GM21717 (cell line): ENCODE results near the gene OR13C2.
"Not testable (repeated sequence)": the region's sequence is repeated elsewhere in the genome, so short reads cannot be mapped to it uniquely, and the experiment has no call there.

Experiments used
- ATAC-seq: cut with Tn5 transposase; IDR thresholded peaks from one replicate; pipeline ENCODE4 v1.9.1; 2021; ENCODE audit warnings: mild to moderate bottlenecking, moderate library complexity; ENCODE audit not compliant: unreplicated experiment

Gene OR13C2, protein sequence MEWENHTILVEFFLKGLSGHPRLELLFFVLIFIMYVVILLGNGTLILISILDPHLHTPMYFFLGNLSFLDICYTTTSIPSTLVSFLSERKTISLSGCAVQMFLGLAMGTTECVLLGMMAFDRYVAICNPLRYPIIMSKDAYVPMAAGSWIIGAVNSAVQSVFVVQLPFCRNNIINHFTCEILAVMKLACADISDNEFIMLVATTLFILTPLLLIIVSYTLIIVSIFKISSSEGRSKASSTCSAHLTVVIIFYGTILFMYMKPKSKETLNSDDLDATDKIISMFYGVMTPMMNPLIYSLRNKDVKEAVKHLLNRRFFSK

DNA sequence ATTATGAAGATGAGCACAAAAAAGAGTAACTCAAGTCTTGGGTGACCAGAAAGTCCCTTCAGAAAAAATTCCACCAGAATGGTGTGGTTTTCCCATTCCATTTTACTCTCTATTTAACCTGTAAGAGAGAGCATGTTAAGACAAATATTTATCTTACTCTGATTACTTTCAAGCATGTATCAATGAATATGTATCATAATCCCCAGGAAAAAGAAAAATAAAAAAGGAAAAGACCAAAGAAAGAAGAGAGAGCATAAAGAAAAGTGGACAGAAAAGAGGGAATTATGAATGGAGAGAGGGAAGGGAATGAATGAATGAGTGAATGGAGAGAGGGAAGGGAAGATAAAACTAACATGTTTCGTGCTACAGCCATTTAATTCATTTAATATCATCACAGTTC, at the start of gene OR13C2:
Gene OR13C2 (minus strand): TSS at position 101 of the 400 bp plus-strand sequence. CDS start 0 bp downstream, at position 101.
- not testable (repeated sequence) for ATAC-seq

- no peak for ATAC-seq
Measured at GRCh38 chr9:104635456-104635855, 30.0 kb upstream of the OR13C2 start.

GRCh38 chr9:104633976-104634520, 28.6 kb upstream of the OR13C2 start:
- no peak for ATAC-seq

DNA sequence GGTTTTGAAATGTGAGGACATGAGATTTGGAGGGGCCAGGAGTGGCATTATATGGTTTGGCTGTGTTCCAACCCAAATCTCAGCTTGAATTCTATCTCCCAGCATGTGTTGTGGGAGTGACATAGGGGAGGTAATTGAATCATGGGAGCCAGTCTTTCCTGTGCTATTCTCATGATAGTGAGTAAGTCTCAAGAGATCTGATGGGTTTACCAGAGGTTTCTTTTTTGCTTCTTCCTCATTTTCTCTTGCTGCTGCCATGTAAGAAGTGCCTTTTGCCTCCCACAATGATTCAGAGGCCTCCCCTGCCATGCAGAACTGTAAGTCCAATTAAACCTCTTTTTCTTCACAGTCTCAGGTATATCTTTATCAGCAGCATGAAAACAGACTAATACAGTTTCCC, 20.5 kb upstream of the OR13C2 start:
- ATAC-seq, result not testable (repeated sequence)

GRCh38 chr9:104618104-104618503, 12.7 kb upstream of the OR13C2 start, which contains the start of gene OR13C9:
TSS of gene OR13C9 (minus strand) at chr9:104618204. CDS start at chr9:104618204, 0 bp downstream.
- no peak for ATAC-seq

DNA sequence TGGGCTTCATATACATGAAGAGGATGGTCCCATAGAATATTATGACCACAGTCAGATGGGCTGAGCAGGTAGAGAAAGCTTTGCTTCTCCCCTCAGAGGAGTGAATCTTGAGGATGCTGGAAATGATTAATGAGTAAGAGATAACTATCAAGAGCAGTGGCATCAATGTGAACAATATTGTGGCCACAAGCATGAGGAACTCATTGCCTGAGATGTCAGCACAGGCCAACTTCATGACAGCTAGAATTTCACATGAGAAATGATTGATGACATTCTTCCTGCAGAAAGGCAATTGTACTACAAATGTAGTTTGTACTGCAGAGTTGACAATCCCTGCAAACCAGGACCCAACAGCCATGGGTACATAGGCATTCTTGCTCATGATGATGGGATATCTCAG, 12.0 kb upstream of the OR13C2 start:
- ATAC-seq, result no peak

DNA sequence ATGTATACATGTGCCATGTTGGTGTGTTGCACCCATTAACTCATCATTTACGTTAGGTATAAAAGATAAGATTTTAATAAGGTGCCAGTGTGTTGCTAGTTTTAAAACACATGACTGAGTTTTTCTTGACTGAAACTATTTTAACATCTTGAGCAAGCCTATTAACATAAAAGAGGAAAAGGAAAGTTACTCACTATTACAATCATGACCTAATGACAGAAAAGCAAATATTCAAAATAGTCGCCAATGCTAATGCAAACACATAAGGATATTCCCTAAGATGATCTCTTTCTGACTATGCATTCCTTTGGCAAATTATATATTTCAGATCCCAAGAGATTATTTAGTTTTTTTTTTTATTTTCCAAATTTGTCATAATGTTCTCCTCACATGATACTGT, 5.8 kb upstream of the OR13C2 start:
- ATAC-seq, result no peak

GRCh38 chr9:104608336-104608735, 2.9 kb upstream of the OR13C2 start:
- no peak for ATAC-seq

- ATAC-seq, result no peak
Measured at GRCh38 chr9:104606152-104606551, 725 bp upstream of the OR13C2 start.

GRCh38 chr9:104604801-104605200, 626 bp downstream of the OR13C2 start:
- ATAC-seq, result no peak

GRCh38 chr9:104599313-104599712, 6.1 kb downstream of the OR13C2 start, which contains the start of gene OR13C5:
TSS of gene OR13C5 (minus strand) at chr9:104599413. CDS start at chr9:104599413, 0 bp downstream.
- ATAC-seq, result not testable (repeated sequence)

DNA sequence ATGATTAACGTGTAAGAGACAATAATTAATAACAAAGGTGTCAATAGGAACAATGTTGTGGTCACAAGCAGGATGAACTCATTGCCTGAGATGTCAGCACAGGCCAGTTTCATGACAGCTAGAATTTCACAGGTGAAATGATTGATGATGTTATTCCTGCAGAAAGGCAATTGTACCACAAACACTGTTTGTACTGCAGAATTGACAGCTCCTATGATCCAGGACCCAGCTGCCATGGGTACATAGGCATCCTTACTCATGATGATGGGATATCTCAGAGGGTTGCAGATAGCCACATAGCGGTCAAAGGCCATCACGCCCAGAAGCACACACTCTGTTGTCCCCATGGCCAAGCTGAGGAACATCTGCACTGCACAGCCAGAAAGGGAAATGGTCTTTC, 6.7 kb downstream of the OR13C2 start:
- ATAC-seq, result not testable (repeated sequence)

DNA sequence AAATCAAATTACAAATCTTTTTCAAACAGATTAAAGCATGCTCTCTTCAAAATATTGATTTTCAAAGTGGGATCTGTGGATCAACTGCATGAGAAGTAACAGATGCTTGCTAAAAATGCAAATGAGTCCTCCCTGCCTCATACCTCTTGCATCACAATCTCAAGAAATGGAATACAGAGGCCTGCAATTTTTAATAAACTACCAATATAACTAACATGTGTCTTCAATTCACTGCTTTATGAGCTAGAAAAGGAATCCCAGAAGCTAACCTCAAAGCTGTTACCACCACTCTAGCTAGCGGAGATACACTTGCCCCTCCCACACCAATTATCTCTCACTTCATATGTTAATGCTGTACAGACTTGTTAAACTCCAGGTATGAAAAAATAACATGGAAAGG, 15.8 kb downstream of the OR13C2 start:
- no peak for ATAC-seq

DNA sequence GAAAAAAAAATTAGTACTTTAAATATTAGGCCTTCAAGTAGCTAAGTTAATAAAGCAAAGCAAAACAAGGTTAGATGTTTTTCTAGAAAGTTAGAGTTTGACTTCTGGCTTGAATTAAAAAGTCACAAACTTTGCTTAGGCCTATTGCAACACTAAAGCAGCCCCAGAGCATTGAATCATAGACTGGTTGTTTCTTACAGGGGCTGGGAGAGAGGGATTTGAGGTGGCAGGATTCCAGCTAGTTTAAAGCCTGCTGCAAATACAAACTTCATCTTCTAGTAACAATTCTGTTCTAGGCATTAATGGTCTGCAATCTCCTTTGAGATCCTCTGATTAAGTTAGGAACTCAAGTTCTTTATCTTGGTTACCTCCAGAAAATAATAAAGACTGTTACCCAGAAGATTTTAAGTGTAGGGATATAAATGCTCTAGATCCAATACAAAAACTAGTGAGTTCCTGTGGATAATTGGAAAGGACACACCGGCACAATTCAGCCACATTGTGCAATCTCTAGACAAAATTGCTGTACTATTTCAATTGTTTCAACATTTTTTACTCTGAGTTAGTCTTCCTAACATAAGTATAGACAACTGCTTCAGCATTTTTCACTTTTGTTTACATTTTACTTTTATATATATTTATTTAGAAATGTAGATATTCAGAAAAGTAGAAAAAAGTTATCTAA, 18.8 kb downstream of the OR13C2 start:
- ATAC-seq, result no peak

DNA sequence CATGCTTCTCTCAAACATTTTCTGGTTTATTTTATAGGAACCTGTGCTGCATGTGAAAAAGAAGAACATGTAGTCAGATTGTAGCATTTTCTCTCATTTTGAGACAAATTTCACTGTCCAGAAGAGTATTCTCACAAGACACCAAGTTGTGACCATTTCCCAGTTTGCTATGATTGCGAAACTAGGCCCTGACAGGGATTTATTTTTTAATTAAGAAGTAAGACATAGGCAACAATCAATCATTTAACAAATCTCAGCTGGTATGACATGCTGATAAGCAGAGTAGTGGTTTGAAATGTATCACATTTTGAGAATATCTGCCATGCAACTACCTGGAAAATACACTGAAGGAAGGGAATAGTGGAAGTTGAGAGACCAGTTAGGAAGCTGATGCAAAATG, 24.9 kb downstream of the OR13C2 start:
- ATAC-seq, result no peak

DNA sequence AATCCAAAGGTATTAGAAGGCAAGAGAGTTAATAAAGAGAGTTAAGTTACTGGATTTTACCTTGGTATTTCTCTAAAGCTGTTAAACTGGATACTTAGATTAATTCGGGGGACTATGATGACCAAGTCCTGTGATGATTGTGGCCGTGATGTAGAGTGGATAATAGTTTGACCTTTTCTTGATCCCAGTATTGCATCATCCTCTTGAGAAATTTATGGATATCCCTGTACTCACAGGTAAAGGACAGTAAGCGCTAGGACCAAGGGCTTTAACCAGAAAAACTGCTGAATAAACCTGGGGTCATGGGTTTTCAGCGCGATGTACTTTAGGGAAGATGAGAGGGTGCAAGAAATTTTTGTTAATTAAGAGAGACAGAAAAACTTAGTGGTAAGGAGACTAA, 28.2 kb downstream of the OR13C2 start:
- no peak for ATAC-seq

DNA sequence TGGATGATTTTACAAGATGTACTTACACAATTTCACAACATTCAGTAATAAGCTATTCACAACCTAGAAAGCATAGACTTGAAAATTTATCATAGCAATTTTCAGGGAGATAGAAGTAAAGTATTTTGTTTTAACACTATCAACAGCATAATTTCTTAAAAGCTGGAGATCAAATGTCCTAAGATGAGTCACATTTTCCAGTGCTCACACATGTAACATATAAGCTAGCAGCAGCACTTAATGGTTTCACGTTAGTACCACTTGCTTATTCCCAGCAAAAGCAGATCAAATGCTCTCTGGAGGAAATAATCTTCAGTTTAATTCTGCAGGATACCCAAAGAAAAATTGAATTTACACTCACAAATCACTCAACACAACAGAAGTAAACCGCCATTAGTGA, 30.0 kb downstream of the OR13C2 start:
- ATAC-seq, result no peak

GRCh38 chr9:104572612-104573011, 32.8 kb downstream of the OR13C2 start:
- no peak for ATAC-seq

DNA sequence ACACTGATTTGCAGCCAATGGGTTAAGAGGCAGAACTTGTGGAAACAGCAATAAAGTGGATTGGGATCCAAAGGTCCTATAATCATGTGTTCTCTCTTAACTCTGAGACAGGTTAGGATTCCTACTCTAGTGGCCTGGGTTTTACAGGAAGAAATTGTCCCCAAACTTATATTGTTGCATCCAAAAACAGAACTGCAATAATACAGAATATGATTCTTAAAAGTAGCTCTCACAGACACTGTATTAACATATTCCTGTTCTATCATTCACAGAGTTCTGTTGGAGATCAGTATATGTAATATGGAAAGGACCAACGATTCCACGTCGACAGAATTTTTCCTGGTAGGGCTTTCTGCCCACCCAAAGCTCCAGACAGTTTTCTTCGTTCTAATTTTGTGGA, 36.6 kb downstream of the OR13C2 start, which contains the start of gene OR13C8:
Gene OR13C8 (plus strand): TSS at position 301 of the 400 bp plus-strand sequence. CDS start 0 bp downstream, at position 301.
- no peak for ATAC-seq

- no peak for ATAC-seq
Measured at GRCh38 chr9:104564358-104564757, 41.1 kb downstream of the OR13C2 start.

DNA sequence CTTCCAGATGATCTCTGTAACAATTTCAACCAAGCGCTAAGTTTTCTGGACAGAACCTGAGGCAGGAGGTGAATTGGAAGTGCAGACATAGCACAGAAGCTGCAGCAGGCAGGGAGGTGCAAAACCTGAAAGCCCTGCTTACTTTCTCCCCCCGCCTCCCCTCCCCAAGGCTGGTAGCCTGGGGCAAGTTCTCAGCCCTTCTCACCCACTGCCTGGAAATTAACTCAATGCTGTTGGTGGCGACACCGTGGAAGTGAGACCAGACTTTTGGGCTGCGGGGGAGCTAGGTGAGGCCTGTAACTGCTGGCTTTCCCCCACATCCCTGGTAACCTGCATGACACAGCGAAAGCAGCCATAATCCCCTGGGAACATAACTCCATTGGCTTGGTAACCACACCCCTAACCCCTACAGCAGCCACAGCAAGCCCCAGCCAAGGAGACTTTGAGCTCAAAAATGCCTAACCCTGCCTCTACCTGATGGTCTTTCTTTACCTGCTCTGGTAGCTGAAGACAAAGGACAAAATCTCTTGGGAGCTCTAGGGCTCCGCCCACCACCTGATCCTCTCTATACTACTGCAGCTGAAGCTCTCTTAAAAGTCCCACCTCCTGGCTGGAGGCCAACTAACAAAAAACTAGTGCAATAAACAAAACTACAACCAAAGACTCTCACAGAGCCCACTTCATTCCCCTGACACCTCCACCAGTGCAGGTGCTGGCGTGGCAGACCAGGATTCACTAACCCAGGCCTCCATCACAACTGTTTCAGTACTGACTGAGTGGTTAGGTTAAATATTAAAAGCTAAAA, 48.4 kb downstream of the OR13C2 start:
- ATAC-seq, result no peak
